Motor neuron (in vitro differentiated cells): Measurements from ENCODE around the gene USP7. TPM values are rescaled to one million over a fixed set of nuclear protein-coding genes. Genes with fewer than 3 reads are reported as not detected.
A peak's percentile ranks its signal among the peaks of the same experiment; 100 is the strongest.
"Not testable (repeated sequence)": the region's sequence is repeated elsewhere in the genome, so short reads cannot be mapped to it uniquely, and the experiment has no call there.

Source experiments
- ATAC-seq, 8 experiments: fragments of 200-7000 bp; cut with Tn5 transposase; replicated peaks in 6 of 8; 2 replicates each; pipeline ENCODE4 v1.8.0; 2021; ENCODE audit warnings: mild to moderate bottlenecking in 8 of 8, moderate library complexity in 8 of 8
- H3K27ac ChIP-seq, 2 donors: fragments of 250-450 bp; sonication (Bioruptor Pico); 2 replicates each; pipeline ENCODE4 v1.9.0; 2021; ENCODE audit warnings: antibody characterized with exemption in 2 of 2, mild to moderate bottlenecking in 2 of 2, moderate library complexity in 1 of 2
- H3K4me1 ChIP-seq, 2 donors: fragments of 250-450 bp; sonication (Bioruptor Pico); replicated peaks in 1 of 2; 2 replicates each; pipeline ENCODE4 v1.6.1; 2021; ENCODE audit warnings: antibody characterized with exemption in 2 of 2, mild to moderate bottlenecking in 2 of 2, moderate library complexity in 1 of 2
- H3K4me3 ChIP-seq, 5 donors: fragments of 250-450 bp; sonication (Bioruptor Pico); 2 replicates each; pipeline ENCODE4 v1.9.0; 2021; ENCODE audit warnings: antibody characterized with exemption in 5 of 5, mild to moderate bottlenecking in 5 of 5, moderate library complexity in 4 of 5
- WGBS, 10 experiments: fragments of 450-650 bp; shearing (Covaris generic); methylation state at CpG; one replicate each; pipeline ENCODE4 v1.0.0; 2022; 5-methylcytosine and 5-hydroxymethylcytosine counted together
- in situ Hi-C, 9 experiments: fragments of 400-800 bp; cut with MboI; loops; one replicate each; pipeline ENCODE4 v1.15.0; 2021; ENCODE audit warnings: low sequenced_read_pairs in 9 of 9, low pct_unique_long_range_greater_than_20kb in 2 of 9; ENCODE audit not compliant: unreplicated experiment in 9 of 9
- total RNA-seq, 8 experiments: library from RNA; unstranded; fragments of 300-600 nt; gene quantifications; 2 replicates each; pipeline versions ENCODE4 v1.2.3 to v1.2.4, GENCODE V29; 2022

The USP7 gene
- total RNA-seq, 8 experiments from 2014 or later = 39.1 to 83.0 (median 64.6) TPM

DNA sequence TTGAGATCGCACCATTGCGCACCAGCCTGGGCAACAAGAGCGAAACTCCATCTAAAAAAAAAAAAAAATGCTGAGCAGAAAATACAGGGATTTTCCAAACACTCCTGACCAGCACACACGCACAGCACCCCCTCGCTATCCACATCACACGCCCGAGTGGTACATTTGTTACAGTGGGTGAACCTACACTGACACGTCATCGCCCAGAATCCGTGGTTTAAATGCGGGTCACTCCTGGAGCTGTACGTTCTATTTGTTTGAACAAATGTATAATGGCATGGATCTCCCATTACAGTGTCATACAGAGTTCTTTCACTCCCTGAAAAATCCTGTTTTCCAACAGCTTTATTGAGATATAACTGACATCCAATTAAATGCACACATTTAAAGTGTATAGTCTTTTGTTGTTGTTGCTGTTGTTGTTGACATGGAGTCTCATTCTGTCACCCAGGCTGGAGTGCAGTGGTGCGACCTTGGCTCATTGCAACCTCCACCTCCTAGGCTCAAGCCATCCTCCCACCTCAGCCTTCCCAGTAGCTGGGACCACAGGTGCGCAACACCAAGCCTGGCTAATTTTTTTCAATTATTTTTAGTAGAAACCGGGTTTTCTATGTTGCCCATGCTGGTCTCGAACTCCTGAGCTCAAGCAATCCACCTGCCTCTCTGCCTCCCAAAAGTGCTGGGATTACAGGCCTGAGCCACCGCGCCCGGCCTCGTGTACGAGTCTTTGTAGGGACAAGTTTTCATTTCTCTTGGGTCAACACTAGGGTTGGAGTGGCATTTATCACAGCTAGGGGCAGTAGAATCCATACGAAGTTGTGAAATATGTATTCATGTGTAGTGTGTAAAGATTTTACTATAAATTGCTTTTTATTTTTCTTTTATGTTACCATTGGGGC is 90.5 kb downstream of the USP7 start:
- no peak overlapping the region for H3K4me3 ChIP-seq
- in situ Hi-C loops = no loop called here
- 71 to 91% (median 88%) methylated on average over 7 to 21 of the region's 22 CpGs; no CpG with 5 or more reads in 1 of the 10 experiments for WGBS, 10 experiments

DNA sequence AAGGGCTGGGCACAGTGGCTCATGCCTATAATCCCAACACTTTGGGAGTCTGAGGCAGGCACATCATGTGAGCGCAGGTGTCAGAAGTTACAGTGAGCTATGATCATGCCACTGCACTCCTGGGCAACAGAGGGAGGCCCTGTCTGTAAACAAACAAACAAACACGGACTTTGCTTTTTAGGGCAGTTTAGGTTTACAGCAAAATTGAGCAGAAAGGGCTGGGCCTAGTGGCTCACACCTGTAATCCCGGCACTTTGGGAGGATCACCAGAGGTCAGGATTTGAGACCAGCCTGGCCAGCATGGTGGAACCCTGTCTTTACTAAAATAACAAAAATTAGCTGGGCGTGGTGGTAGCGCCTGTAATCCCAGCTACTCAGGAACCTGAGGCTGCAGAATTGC is 91.6 kb downstream of the USP7 start:
- no peak overlapping the region for H3K4me3 ChIP-seq
- H3K27ac ChIP-seq = no peak overlapping the region
- WGBS, 10 experiments = 86 to 100% (median 100%) methylated on average over 1 to 5 of the region's 5 CpGs; no CpG with 5 or more reads in 1 of the 10 experiments
- no peak for ATAC-seq
- H3K4me1 ChIP-seq = peaks cover 0 to 6% of the 10 kb centered on the region in 2 donors
- in situ Hi-C loops = no loop called here

More for the DNA sequence above, 90.5 kb downstream of the USP7 start:
- Histone ChIP-seq H3K27ac (no peak overlapping the region), H3K4me1 (peaks cover 0 to 6% of the 10 kb centered on the region in 2 donors)
- ATAC-seq = no peak

DNA sequence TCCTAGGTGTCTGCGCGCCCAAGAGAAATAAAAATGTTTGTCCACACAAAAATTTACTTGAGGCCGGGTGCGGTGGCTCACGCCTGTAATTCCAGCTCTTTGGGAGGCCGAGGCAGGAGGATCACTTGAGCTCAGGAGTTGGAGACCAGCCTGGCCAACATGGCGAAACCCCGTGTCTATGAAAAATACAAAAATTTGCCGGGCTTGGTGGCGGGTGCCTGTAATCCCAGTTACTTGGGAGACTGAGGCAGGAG is 93.8 kb downstream of the USP7 start:
- WGBS, 10 experiments = 90 to 100% (median 95%) methylated on average over 1 to 4 of the region's 10 CpGs; no CpG with 5 or more reads in 5 of the 10 experiments
- H3K27ac ChIP-seq, in situ Hi-C loops, H3K4me3 ChIP-seq, ATAC-seq: not testable (repeated sequence)
- peaks cover 6 to 15% of the 10 kb centered on the region in 2 donors for H3K4me1 ChIP-seq

DNA sequence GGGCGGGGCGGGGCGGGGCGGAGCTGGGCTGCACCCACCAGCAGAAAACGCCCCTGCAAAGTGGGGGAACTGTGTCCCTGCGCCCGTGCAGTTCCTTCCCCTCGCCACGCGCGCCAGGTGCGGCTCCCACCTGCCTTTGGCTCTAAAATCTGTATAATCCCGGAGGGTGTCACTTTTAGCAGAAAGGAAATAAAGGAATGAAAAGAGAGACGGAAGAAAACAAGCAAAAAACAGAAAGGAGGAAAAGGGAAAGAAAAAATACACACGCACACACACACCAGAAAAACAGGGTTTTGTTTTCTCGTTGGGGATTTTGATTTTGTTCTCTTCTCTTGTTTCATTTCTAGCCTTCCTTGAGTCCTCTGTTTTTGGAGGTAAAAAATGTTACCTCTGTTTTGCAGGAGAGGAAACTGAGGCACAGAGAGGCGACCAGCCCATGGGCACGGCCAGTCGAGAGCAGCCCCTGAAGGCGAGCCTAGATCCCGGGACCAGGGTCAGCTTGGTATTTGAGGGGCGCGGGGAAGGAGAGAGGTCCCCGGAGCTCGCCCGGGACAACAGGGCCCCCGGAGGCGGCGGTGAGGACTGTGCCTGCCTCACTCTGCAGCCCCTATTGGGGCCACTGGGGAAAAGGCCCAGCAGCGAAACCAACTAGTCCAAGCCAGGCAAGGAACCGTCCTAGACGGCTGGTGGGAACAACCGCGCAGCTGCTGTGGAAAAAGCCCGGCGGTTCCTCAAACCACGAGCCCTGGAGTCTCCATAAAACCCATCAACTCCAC is 94.3 kb downstream of the USP7 start:
- ATAC-seq = no peak
- in situ Hi-C loops = no loop called here
- WGBS, 10 experiments = 0 to 50% (median 10%) methylated on average over 1 to 23 of the region's 37 CpGs; no CpG with 5 or more reads in 1 of the 10 experiments
- Histone ChIP-seq H3K4me3 (peak overlapping the region; percentile 66 to 98 (median 79)), H3K27ac (no peak overlapping the region), H3K4me1 (peaks cover 6 to 20% of the 10 kb centered on the region in 2 donors)

DNA sequence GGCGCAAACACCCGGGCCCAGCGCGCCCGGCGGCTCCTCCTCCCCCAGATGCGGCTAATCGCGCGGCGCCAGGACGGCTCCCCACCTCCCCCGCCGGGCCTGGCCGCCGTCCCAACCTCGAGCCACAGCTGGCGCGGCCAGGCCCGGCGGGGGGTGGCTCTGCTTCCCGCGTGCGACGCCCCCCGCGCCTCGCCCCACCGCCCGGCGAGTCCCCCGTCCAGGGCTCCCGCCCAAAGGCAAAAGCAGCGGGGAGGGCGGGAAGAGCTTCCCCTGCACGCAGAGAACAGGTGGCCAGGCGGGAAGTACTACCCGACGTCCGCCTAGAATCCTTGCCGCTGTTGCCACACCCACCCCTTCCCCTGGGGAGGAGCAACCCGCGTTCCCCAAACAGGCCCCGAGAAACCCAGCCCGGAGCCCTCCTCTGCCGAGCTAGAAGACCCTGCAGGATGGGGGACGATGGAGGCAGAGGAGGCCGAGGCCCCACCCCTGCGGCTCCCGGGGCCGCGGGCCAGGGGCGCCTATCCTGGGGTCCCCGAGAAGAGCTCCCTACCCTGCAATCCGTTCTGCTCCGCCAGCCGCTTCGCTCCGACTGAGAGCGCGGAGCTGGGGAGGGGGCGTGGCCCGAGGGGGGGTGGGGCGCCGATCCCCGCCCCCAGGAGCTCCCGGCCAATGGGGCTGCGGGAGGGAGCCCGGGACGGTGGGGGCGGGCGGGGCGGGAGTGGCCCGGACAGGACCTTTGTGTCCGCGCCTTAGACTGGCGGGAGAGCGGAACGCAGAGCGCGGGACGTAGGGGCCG is 95.1 kb downstream of the USP7 start, which contains the start of gene CARHSP1:
Gene CARHSP1, minus strand, starts transcription at position 591 of the 796 bp plus-strand sequence. CDS start 9,678 bp downstream, outside the sequence.
- 0% methylated on average over 6 of the region's 83 CpGs; no CpG with 5 or more reads in 9 of the 10 experiments for WGBS, 10 experiments
- Histone ChIP-seq H3K4me3 (peak within 1 kb of the TSS; percentile 66 to 98 (median 79)), H3K4me1 (peaks cover 10 to 28% of the 10 kb centered on the region in 2 donors), H3K27ac (peak within 1 kb of the TSS; percentile 46 to 86)
- in situ Hi-C loops = no loop called here
- peak; percentile 54 to 79 (median 60) for ATAC-seq

DNA sequence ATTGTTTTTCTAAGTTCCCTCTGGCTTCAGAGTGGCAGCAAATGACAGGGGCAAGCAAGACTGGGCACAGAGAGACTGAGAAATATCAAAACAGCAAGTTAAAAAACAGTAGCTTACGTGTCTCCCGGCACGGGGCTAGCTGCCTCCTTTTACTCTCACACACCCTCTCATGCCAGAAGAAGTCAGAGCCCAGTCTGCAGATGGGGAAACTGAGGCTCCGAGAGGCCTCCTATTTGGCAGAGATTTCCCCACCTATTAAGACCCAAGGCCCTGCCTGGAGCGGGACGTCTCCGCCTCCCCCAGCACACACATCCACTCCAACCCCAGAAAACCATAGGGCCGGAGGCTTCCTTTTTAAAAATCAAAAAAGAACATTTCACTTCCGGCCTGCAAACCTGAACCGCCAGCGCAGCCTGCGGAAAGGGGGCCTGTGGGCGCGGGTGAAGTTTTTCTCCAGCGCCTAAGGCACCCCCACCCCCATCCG is 95.7 kb downstream of the USP7 start:
- 0% methylated on average over 1 to 3 of the region's 16 CpGs; no CpG with 5 or more reads in 7 of the 10 experiments for whole genome bisulfite sequencing, 10 experiments
- ATAC-seq = no peak
- H3K4me1 ChIP-seq = peaks cover 10 to 32% of the 10 kb centered on the region in 2 donors
- in situ Hi-C loops = no loop called here
- H3K27ac ChIP-seq = peak overlapping the region; percentile 46 to 86
- H3K4me3 ChIP-seq = peak overlapping the region; percentile 66 to 98 (median 79)

DNA sequence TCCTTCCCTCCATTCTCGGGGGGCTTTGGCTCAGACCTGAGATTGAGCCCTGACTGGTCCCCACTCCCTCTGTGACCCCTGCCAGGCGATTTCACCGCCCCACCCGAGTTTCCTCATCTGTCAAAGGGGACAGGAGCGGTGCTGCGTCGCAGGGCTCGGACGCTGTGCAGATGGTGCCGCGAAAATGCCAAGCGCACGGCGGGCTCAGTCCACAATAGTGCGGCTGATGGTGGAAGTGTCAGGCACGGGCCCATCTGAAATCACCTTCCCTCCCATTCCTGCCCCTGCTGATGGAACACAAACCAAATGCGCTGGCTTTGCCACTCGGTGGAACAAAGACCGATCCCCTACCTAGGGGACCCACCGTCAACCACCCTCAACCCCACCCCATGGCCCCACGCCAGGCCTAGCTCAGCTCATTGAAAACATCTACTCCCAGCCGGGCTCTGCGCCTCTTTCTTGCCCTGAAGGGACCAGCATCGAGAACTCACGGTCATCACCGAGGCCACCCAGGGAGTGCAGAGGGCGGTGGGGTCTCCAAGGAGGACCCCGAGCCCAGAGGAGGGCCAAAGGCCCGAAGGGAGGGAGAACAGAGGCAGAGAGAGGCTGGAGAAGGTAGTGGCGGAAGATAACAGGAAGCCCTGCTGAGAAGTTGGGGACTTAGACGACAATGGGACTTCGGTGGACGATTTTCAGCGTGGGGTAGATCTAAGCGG is 96.3 kb downstream of the USP7 start:
- in situ Hi-C loops = no loop called here
- ATAC-seq = peak in 3 of 8 experiments; percentile 0 to 1 (median 1)
- H3K4me3 ChIP-seq = peak overlapping the region; percentile 66 to 98 (median 79)
- peak overlapping the region; percentile 54 to 86 for H3K27ac ChIP-seq
- H3K4me1 ChIP-seq = peaks cover 10 to 32% of the 10 kb centered on the region in 2 donors
- 0 to 4% (median 2%) methylated on average over 1 to 10 of the region's 35 CpGs; no CpG with 5 or more reads in 4 of the 10 experiments for WGBS, 10 experiments

DNA sequence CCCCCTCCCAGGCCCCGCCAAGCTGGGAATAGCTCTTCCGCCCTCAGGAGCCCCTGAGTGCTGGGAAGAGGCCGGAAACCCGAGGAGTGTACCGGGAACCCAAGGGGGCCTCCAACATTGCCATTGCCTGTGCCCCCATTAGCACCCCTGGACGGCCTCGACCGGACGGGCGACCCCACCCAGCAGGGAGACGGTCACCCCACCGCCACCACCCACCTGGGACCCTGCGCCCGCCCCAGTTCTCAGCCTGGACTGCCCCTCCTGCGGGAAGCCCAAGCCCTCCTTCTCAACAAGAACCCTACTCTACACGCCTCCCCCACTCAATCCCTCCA is 96.9 kb downstream of the USP7 start:
- in situ Hi-C loops = no loop called here
- ATAC-seq = peak in 1 of 8 experiments; percentile 3
- H3K27ac ChIP-seq = peak overlapping the region; percentile 54 to 86
- H3K4me3 ChIP-seq = peak overlapping the region; percentile 66 to 98 (median 79)
- WGBS, 10 experiments = no CpG with 5 or more reads among the region's 16 CpGs
- H3K4me1 ChIP-seq = peaks cover 10 to 32% of the 10 kb centered on the region in 2 donors

DNA sequence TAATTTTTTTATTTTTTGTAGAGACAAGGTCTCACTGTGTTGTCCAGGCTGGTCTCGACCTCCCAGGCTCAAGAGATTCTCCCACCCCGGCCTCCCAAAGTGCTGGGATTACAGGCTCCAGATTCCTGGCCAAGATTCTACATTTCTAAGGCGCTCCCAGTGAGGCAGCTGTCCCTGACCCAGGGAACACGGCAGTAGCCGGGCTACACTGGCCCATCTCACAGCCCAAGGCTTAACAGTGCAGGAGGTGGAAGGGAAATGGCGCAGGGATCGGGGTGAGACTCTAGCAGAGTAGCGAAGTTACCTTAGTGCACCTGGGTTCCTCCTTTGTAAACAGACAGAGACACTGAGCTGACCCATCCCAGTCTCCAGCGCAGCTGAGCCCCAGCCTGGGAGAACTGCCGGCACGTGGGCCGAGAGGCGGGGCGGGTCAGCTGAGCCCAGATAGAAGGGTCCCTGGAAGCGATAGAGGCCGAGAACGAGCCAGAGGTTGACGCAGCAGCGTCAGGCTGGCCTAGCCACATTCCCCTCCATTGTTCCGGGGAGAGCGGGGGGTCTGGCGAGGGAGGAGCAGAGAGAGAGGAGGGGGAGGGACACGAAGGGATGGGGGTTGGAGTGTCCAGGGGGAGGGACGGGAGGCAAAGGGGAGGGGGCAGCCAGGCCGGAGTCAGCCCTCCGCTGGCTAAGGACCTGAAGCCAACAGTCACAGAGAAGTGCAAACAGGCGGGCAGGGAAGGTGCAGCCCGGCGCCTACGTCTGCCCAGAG is 97.4 kb downstream of the USP7 start:
- peak in 7 of 8 experiments; percentile 0 to 69 (median 68) for ATAC-seq
- Histone ChIP-seq H3K27ac (peak overlapping the region; percentile 54 to 86), H3K4me3 (peak overlapping the region; percentile 66 to 98 (median 79)), H3K4me1 (peaks cover 10 to 34% of the 10 kb centered on the region in 2 donors)
- WGBS, 10 experiments = 0 to 50% (median 27%) methylated on average over 1 to 8 of the region's 30 CpGs; no CpG with 5 or more reads in 6 of the 10 experiments
- in situ Hi-C loops = no loop called here

DNA sequence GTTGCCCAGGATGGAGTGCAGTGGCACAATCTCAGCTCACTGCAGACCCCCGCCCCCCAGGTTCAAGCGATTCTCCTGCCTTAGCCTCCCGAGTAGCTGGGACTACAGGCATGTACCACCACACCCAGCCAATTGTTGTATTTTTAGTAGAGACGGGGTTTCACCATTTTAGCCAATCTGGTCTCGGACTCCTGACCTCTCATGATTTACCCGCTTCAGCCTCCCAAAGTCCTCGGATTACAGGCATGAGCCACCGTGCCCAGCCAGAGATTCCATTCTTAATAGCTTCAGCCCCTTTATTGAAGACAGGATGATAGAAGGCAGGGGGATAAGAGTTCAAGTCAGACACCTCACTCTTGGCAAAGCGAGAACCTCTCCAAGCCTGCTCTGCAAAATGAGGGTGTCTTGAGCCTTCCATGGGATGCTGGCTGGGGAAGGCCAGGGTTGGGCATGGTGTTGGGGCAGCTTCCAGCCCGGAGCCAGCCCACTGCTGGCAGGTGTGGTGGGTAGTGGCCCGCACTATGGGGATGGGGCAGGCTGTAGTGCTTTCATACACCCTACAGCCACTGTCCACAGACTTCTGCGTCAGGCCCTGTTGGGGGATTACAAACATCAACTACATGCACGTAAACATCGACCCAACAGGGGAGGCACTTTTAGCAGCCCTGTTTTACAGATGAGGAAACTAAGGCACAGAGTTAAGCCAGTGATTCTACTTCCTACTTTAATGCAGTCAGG is 98.4 kb downstream of the USP7 start:
- Histone ChIP-seq H3K4me1 (peaks cover 10 to 34% of the 10 kb centered on the region in 2 donors), H3K27ac (no peak overlapping the region), H3K4me3 (no peak overlapping the region)
- in situ Hi-C loops = no loop called here
- no peak for ATAC-seq
- 69 to 100% (median 89%) methylated on average over 3 to 9 of the region's 14 CpGs; no CpG with 5 or more reads in 5 of the 10 experiments for WGBS, 10 experiments
